ENCODE results near the gene IRX4. TPM values are rescaled to one million over a fixed set of nuclear protein-coding genes. Genes with fewer than 3 reads are reported as not detected.

The IRX4 gene
- polyA plus RNA-seq, 1 of the 3 experiments (the other 2 are of a cell fraction): not detected

DNA sequence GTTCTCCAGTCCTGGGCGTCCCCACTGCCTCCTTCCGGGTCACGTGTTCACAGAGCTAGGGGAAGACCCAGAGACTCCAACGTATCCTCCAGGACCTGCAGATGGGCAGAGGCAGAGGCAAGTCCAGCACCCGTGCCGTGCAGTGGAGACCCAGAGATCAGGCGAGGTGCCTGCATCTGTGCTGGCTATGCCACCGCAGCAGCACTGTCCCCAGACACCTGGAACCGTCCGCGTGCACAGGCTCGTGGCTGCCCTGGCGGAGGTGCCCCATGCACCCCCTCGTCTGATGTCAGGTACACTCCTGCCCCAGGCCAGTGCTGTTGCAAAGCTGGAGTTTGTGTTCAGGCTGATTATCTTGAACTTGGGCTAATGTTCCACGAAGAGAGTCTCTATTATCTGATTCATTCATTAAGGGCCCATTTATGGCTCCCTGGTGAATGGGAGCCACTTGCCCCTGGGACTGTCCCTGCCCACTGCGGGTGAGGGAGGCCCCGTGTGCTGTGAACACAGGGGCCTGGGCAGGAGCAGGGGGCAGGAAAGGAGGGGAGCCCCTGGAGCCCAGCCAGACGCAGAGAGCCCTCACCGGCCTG, 13.7 kb downstream of the IRX4 start (continued):
- no peak for TF ChIP-seq FOXJ3 (CRISPR knock-in tag; IDR thresholded peaks at IDR 0.05)
- TF ChIP-seq, protein P1, sequence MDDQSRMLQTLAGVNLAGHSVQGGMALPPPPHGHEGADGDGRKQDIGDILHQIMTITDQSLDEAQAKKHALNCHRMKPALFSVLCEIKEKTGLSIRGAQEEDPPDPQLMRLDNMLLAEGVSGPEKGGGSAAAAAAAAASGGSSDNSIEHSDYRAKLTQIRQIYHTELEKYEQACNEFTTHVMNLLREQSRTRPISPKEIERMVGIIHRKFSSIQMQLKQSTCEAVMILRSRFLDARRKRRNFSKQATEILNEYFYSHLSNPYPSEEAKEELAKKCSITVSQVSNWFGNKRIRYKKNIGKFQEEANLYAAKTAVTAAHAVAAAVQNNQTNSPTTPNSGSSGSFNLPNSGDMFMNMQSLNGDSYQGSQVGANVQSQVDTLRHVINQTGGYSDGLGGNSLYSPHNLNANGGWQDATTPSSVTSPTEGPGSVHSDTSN (IDR thresholded peaks at IDR 0.05): no peak

- Histone ChIP-seq H3K36me3 (replicated peaks in 1 of 2; ENCODE audit: control insufficient read depth in 1 of 2, insufficient read depth in 2 of 2, low read length in 1 of 2) (no peaks in the 10 kb centered on the region), H3K79me2 (ENCODE audit: insufficient read depth) (no peaks in the 10 kb centered on the region), H3K9ac (no peak overlapping the region), H3K4me1 (ENCODE audit: control insufficient read depth in 1 of 2, insufficient read depth in 2 of 2, low read depth in 1 of 2, low read length in 1 of 2) (no peaks in the 10 kb centered on the region), H3K9me2 (no peaks in the 10 kb centered on the region), H2AFZ (ENCODE audit: low read depth) (no peak overlapping the region), H3K9me3 (no peaks in the 10 kb centered on the region), H3K4me3 (ENCODE audit: low read depth in 2 of 2, low read length in 1 of 2) (no peak overlapping the region), H3K4me2 (no peak overlapping the region), H3K27ac (ENCODE audit: low read depth in 2 of 2, low read length in 1 of 2) (no peak overlapping the region), H3F3A (replicated peaks; ENCODE audit: insufficient read depth) (no peaks in the 10 kb centered on the region), H3K27me3 (ENCODE audit: insufficient read depth) (peaks cover 70% of the 10 kb centered on the region), H4K20me1 (ENCODE audit: insufficient read depth) (no peaks in the 10 kb centered on the region)
- POLR2A ChIA-PET: no interaction called here
- TF ChIP-seq NFIC (IDR thresholded peaks at IDR 0.05; ENCODE audit: borderline replicate concordance) (no peak), CTCF (IDR thresholded peaks at IDR 0.05) (no peak), FOXM1 (IDR thresholded peaks at IDR 0.05; ENCODE audit: low read depth) (no peak)
- CTCF ChIA-PET: interaction anchor here (0.9 kb wide), 1 partner anchor 15 kb away, joined by 3 read pairs; the partner anchor contains the start of gene IRX4
- under 1% methylated on average over 11 of the region's 20 CpGs for WGBS (ENCODE audit: low lambda C conversion rate)
- no peak for DNase-seq
These were observed 14.9 kb downstream of the IRX4 start for GRCh38 chr5:1867815-1868143.

DNA sequence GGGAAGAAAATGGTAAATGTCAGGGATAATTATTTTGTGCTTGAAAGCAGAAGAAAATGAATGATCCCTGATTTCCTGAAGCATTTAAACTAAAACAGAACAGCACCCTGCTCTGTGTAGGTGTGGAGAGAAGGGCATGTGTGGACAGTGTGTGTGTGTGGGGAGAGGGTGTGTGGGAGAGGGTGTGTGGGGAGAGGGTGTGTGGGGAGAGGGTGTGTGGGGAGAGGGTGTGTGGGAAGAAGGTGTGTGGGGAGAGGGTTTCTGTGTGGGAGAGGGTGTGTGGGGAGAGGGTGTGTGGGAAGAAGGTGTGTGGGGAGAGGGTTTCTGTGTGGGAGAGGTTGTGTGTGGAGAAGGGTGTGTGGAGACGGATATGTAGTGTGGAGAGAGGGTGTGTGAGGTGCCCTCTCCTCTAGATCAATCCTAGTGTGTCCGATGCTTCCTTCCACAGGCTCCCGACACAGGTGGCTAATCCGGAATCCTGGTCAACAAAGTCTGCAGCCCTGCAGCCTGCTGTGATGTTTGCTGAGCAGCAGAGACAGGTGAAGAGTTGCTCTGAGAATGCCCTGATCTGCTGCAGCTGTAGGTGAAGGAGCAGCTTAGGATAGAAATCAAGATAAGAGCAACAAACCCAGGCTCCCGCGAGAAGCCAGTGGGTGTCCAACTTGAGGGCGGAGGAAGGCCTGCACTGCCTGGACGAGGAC, 15.5 kb downstream of the IRX4 start:
- Histone ChIP-seq H2AFZ (ENCODE audit: low read depth) (no peak overlapping the region), H3K4me3 (ENCODE audit: low read depth in 2 of 2, low read length in 1 of 2) (no peak overlapping the region), H3K27me3 (ENCODE audit: insufficient read depth) (peaks cover 71% of the 10 kb centered on the region), H3K27ac (ENCODE audit: low read depth in 2 of 2, low read length in 1 of 2) (no peak overlapping the region), H3F3A (replicated peaks; ENCODE audit: insufficient read depth) (no peaks in the 10 kb centered on the region), H3K9ac (no peak overlapping the region), H3K9me3 (no peaks in the 10 kb centered on the region), H3K4me1 (ENCODE audit: control insufficient read depth in 1 of 2, insufficient read depth in 2 of 2, low read depth in 1 of 2, low read length in 1 of 2) (no peaks in the 10 kb centered on the region), H3K9me2 (no peaks in the 10 kb centered on the region), H4K20me1 (ENCODE audit: insufficient read depth) (no peaks in the 10 kb centered on the region), H3K36me3 (replicated peaks in 1 of 2; ENCODE audit: control insufficient read depth in 1 of 2, insufficient read depth in 2 of 2, low read length in 1 of 2) (no peaks in the 10 kb centered on the region), H3K4me2 (no peak overlapping the region), H3K79me2 (ENCODE audit: insufficient read depth) (no peaks in the 10 kb centered on the region)
- POLR2A ChIA-PET: no interaction called here
- WGBS (ENCODE audit: low lambda C conversion rate): 16% methylated on average over 4 of the region's 8 CpGs
- no peak for DNase-seq
- CTCF ChIA-PET: interaction anchor here (0.9 kb wide), 1 partner anchor 16 kb away, joined by 3 read pairs; the partner anchor contains the start of gene IRX4
- TF ChIP-seq MXI1 (IDR thresholded peaks at IDR 0.05; ENCODE audit: low read depth, low read length) (no peak), JUND (IDR thresholded peaks at IDR 0.05) (no peak), RAD21 (IDR thresholded peaks at IDR 0.05; ENCODE audit: low read length) (no peak), GABPA (IDR thresholded peaks at IDR 0.05; ENCODE audit: low read depth) (no peak), GATA2 (CRISPR knock-in tag; IDR thresholded peaks at IDR 0.05) (no peak), EZH2phosphoT487 (IDR thresholded peaks at IDR 0.05; ENCODE audit: borderline replicate concordance, low read depth) (no peak), RCOR1 (IDR thresholded peaks at IDR 0.05; ENCODE audit: low read length) (no peak), ELF1 (IDR thresholded peaks at IDR 0.05) (no peak), MEF2A (IDR thresholded peaks at IDR 0.05; ENCODE audit: borderline replicate concordance, low read depth) (no peak), FOSL2 (IDR thresholded peaks at IDR 0.05; ENCODE audit: borderline replicate concordance, low read depth) (no peak), TEAD4 (IDR thresholded peaks at IDR 0.05; ENCODE audit: borderline replicate concordance, insufficient read depth) (no peak), RXRA (IDR thresholded peaks at IDR 0.05; ENCODE audit: borderline replicate concordance, low read depth) (no peak), POLR2AphosphoS5 (IDR thresholded peaks at IDR 0.05; ENCODE audit: low read depth, low read length) (no peak), TAF1 (IDR thresholded peaks at IDR 0.05; ENCODE audit: borderline replicate concordance, low read depth, low read length) (no peak)
- TF ChIP-seq, protein P2, sequence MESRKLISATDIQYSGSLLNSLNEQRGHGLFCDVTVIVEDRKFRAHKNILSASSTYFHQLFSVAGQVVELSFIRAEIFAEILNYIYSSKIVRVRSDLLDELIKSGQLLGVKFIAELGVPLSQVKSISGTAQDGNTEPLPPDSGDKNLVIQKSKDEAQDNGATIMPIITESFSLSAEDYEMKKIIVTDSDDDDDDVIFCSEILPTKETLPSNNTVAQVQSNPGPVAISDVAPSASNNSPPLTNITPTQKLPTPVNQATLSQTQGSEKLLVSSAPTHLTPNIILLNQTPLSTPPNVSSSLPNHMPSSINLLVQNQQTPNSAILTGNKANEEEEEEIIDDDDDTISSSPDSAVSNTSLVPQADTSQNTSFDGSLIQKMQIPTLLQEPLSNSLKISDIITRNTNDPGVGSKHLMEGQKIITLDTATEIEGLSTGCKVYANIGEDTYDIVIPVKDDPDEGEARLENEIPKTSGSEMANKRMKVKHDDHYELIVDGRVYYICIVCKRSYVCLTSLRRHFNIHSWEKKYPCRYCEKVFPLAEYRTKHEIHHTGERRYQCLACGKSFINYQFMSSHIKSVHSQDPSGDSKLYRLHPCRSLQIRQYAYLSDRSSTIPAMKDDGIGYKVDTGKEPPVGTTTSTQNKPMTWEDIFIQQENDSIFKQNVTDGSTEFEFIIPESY (IDR thresholded peaks at IDR 0.05; ENCODE audit: borderline replicate concordance, low read depth): no peak

All from SK-N-SH (cell line).